WERI-Rb-1 (cell line): ENCODE measurements around the gene SUSD2.
A peak's percentile ranks its signal among the peaks of the same experiment; 100 is the strongest.
"Not testable (repeated sequence)": the region's sequence is repeated elsewhere in the genome, so short reads cannot be mapped to it uniquely, and the experiment has no call there.

ENCODE experiments used
- DNase-seq: peaks from one replicate; pipeline ENCODE4 v3.0.0-alpha.2; 2020
- H3K27ac ChIP-seq: fragments of 250-450 bp; sonication (Bioruptor Pico); 2 replicates; pipeline ENCODE4 v1.5.1; 2020; ENCODE audit warnings: mild to moderate bottlenecking, moderate library complexity
- H3K27me3 ChIP-seq: fragments of 250-450 bp; sonication (Bioruptor Pico); 2 replicates; pipeline ENCODE4 v1.5.1; 2021; ENCODE audit warnings: mild to moderate bottlenecking, low read depth, moderate library complexity; ENCODE audit not compliant: insufficient read depth, severe bottlenecking
- H3K36me3 ChIP-seq: fragments of 250-450 bp; sonication (Bioruptor Pico); 2 replicates; pipeline ENCODE4 v1.5.1; 2020; ENCODE audit warnings: mild to moderate bottlenecking, moderate library complexity
- H3K4me3 ChIP-seq: 2 replicates; pipeline ENCODE4 v1.5.1; 2011; ENCODE audit warnings: low read depth, mild to moderate bottlenecking, control low read depth, low read length
- H3K9me3 ChIP-seq: fragments of 250-450 bp; sonication (Bioruptor Pico); 2 replicates; pipeline ENCODE4 v1.5.1; 2021; ENCODE audit warnings: mild to moderate bottlenecking, moderate library complexity; ENCODE audit not compliant: severe bottlenecking
- TF ChIP-seq, protein P1 (sequence below): IDR thresholded peaks from 2 replicates; pipeline ENCODE4 v1.5.1; 2011; ENCODE audit warnings: low read depth, mild to moderate bottlenecking, control low read depth, inconsistent platforms, low read length

Gene SUSD2, protein sequence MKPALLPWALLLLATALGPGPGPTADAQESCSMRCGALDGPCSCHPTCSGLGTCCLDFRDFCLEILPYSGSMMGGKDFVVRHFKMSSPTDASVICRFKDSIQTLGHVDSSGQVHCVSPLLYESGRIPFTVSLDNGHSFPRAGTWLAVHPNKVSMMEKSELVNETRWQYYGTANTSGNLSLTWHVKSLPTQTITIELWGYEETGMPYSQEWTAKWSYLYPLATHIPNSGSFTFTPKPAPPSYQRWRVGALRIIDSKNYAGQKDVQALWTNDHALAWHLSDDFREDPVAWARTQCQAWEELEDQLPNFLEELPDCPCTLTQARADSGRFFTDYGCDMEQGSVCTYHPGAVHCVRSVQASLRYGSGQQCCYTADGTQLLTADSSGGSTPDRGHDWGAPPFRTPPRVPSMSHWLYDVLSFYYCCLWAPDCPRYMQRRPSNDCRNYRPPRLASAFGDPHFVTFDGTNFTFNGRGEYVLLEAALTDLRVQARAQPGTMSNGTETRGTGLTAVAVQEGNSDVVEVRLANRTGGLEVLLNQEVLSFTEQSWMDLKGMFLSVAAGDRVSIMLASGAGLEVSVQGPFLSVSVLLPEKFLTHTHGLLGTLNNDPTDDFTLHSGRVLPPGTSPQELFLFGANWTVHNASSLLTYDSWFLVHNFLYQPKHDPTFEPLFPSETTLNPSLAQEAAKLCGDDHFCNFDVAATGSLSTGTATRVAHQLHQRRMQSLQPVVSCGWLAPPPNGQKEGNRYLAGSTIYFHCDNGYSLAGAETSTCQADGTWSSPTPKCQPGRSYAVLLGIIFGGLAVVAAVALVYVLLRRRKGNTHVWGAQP

GRCh38 chr22:24181088-24181995 lies at the start of gene SUSD2:
TSS of gene SUSD2 (plus strand) at chr22:24181487. CDS start at chr22:24181520, 33 bp downstream.
- DNase-seq = peak; percentile 92
- Histone ChIP-seq H3K27ac (peak within 1 kb of the TSS; percentile 84), H3K4me3 (peak within 1 kb of the TSS; percentile 37), H3K9me3 (no peaks in the 10 kb centered on the region), H3K36me3 (peaks cover 35% of the 10 kb centered on the region), H3K27me3 (no peaks in the 10 kb centered on the region)
- TF ChIP-seq, protein P1, sequence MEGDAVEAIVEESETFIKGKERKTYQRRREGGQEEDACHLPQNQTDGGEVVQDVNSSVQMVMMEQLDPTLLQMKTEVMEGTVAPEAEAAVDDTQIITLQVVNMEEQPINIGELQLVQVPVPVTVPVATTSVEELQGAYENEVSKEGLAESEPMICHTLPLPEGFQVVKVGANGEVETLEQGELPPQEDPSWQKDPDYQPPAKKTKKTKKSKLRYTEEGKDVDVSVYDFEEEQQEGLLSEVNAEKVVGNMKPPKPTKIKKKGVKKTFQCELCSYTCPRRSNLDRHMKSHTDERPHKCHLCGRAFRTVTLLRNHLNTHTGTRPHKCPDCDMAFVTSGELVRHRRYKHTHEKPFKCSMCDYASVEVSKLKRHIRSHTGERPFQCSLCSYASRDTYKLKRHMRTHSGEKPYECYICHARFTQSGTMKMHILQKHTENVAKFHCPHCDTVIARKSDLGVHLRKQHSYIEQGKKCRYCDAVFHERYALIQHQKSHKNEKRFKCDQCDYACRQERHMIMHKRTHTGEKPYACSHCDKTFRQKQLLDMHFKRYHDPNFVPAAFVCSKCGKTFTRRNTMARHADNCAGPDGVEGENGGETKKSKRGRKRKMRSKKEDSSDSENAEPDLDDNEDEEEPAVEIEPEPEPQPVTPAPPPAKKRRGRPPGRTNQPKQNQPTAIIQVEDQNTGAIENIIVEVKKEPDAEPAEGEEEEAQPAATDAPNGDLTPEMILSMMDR = no peak

GRCh38 chr22:24133187-24133965 lies 47.9 kb upstream of the SUSD2 start:
- TF ChIP-seq, protein P1 = peak; percentile 60
- Histone ChIP-seq H3K4me3 (no peak overlapping the region), H3K27me3 (no peaks in the 10 kb centered on the region), H3K36me3 (peaks cover 53% of the 10 kb centered on the region), H3K9me3 (no peaks in the 10 kb centered on the region), H3K27ac (no peak overlapping the region)
- DNase-seq = peak; percentile 28

DNA sequence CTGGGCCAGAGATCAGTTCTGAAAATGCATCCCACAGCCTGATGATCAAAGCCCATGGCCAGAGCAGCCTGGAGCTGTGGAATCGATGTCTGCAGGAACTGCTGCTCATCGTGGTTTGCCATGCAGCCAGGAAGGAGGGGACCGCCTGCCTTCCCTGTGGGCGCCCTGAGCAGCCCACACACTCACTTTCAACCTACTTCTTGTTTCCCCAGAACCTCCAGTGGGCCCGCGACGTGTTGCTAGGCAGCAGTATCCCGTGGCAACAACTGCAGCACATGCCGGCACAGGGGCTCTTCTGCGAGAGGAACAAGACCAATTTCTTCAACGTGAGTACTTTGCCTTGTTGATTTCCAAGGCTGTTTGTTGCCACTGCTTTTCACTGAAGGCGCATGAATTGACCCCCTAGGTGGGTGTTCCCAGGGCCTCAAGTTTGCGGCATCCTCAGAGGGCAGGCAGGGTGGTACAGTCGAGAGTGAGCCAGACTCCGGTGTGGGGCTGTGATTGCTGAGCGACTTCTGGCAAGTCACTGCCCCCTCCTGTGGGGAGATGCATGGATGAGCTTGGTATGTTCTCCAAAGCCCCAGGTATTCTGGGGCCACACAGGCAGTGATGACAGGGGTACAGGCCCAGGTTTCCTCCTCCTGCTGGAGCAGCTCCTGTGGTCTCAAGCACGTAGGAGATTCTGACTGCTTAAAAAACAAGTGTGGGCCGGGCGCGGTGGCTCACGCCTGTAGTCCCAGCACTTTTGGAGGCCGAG lies 47.0 kb upstream of the SUSD2 start:
- DNase-seq = no peak
- Histone ChIP-seq H3K9me3 (no peaks in the 10 kb centered on the region), H3K36me3 (peaks cover 58% of the 10 kb centered on the region), H3K27me3 (no peaks in the 10 kb centered on the region), H3K27ac (no peak overlapping the region), H3K4me3 (no peak overlapping the region)
- TF ChIP-seq, protein P1 = no peak

DNA sequence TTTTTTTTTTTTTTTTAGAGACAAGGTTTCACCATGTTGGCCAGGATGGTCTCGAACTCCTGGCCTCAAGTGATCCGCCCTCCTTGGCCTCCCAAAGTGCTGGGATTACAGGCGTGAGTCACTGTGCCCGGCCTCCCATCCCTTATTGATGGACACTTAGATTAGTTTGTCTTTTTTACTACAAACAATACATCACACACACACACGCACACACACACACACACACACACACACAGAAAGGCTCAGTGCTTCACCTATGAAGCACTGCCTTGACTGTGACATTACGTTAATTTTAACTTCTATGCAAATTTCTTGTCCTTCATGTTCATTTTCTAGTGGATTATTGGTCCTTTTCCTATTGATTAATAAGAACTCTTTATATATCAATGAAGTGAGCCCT lies 44.8 kb upstream of the SUSD2 start:
- not testable (repeated sequence) for H3K9me3 ChIP-seq, H3K27me3 ChIP-seq, DNase-seq, H3K27ac ChIP-seq, H3K4me3 ChIP-seq
- peaks cover 63% of the 10 kb centered on the region for H3K36me3 ChIP-seq

- no peaks in the 10 kb centered on the region for H3K9me3 ChIP-seq
- TF ChIP-seq, protein P1 = no peak
Measured at GRCh38 chr22:24137595-24137994, 43.7 kb upstream of the SUSD2 start.

More at GRCh38 chr22:24137595-24137994, 43.7 kb upstream of the SUSD2 start:
- Histone ChIP-seq H3K27me3 (no peaks in the 10 kb centered on the region), H3K27ac (no peak overlapping the region), H3K4me3 (no peak overlapping the region), H3K36me3 (peaks cover 60% of the 10 kb centered on the region)
- no peak for DNase-seq
